Calu3 (cell line): Measurements from ENCODE around the gene FGFBP3. TPM values are rescaled to one million over a fixed set of nuclear protein-coding genes. Genes with fewer than 3 reads are reported as not detected.
"Not testable (repeated sequence)": the region's sequence is repeated elsewhere in the genome, so short reads cannot be mapped to it uniquely, and the experiment has no call there.

Experiments
- BruUV-seq: library from RNA; stranded (reverse); fragments of 400-500 nt; replicated peaks from 2 replicates; lab custom pipeline; 2021; lab: Mats Ljungman, UMichigan
- CTCF ChIA-PET: fragments of 300-600 bp; sonication (Branson Sonifier 250); formaldehyde crosslinking; loops from one replicate; lab custom pipeline; 2022; ENCODE audit warnings: antibody characterized with exemption; lab: Charles Lee
- DNase-seq: peaks from one replicate; pipeline ENCODE4 v3.0.0; 2022
- H3K27ac Mint-ChIP-seq: one replicate; pipeline ENCODE4 v1.8.0; 2022; ENCODE audit warnings: mixed read lengths; ENCODE audit not compliant: unreplicated experiment
- H3K27me3 Mint-ChIP-seq: one replicate; pipeline ENCODE4 v1.8.0; 2022; ENCODE audit warnings: mixed read lengths; ENCODE audit not compliant: unreplicated experiment
- H3K36me3 Mint-ChIP-seq: one replicate; pipeline ENCODE4 v1.8.0; 2022; ENCODE audit warnings: mild to moderate bottlenecking, moderate library complexity, mixed read lengths; ENCODE audit not compliant: insufficient read depth, unreplicated experiment
- H3K4me1 Mint-ChIP-seq: one replicate; pipeline ENCODE4 v1.8.0; 2022; ENCODE audit warnings: mild to moderate bottlenecking, low read depth, mixed read lengths; ENCODE audit not compliant: unreplicated experiment
- H3K4me3 Mint-ChIP-seq: one replicate; pipeline ENCODE4 v1.8.0; 2022; ENCODE audit warnings: mild to moderate bottlenecking, low read depth, moderate library complexity, mixed read lengths; ENCODE audit not compliant: unreplicated experiment
- H3K9me3 Mint-ChIP-seq: one replicate; pipeline ENCODE4 v1.8.0; 2022; ENCODE audit warnings: low read depth, mixed read lengths; ENCODE audit not compliant: unreplicated experiment
- CTCF ChIP-seq: fragments of 200-600 bp; IDR thresholded peaks from one replicate; pipeline ENCODE4 v1.8.0; 2022; ENCODE audit warnings: antibody characterized with exemption; ENCODE audit not compliant: unreplicated experiment
- intact Hi-C: fragments of 100-400 bp; cut with micrococcal nuclease; formaldehyde crosslinking; loops from one replicate; pipeline ENCODE4 v1.10.0; 2022; ENCODE audit not compliant: unreplicated experiment
- total RNA-seq: library from RNA; stranded (reverse); gene quantifications from 2 replicates; pipeline ENCODE4 v1.2.3, GENCODE V29; 2022

FGFBP3 gene
- total RNA-seq, 1 experiment from 2014 or later, result 2.1 TPM

- no peak overlapping the region for H3K27ac Mint-ChIP-seq
- H3K36me3 Mint-ChIP-seq, result peaks cover 5% of the 10 kb centered on the region
- no peaks in the 10 kb centered on the region for H3K9me3 Mint-ChIP-seq
- CTCF ChIA-PET, result no interaction called here
- BruUV-seq, result no TSS peak
- no peak for DNase-seq
- no peak for TF ChIP-seq CTCF
- H3K4me1 Mint-ChIP-seq, result peaks cover 13% of the 10 kb centered on the region
- no peak overlapping the region for H3K4me3 Mint-ChIP-seq
- no peaks in the 10 kb centered on the region for H3K27me3 Mint-ChIP-seq
- intact Hi-C loops, result no loop called here
Observed at GRCh38 chr10:91897421-91897820, 11.9 kb downstream of the FGFBP3 start.

GRCh38 chr10:91896212-91896756, 13.0 kb downstream of the FGFBP3 start:
- no peaks in the 10 kb centered on the region for H3K27me3 Mint-ChIP-seq
- H3K4me3 Mint-ChIP-seq, result no peak overlapping the region
- no peak overlapping the region for H3K27ac Mint-ChIP-seq
- no peak for TF ChIP-seq CTCF
- peaks cover 1% of the 10 kb centered on the region for H3K4me1 Mint-ChIP-seq
- no peak for DNase-seq
- CTCF ChIA-PET, result no interaction called here
- H3K36me3 Mint-ChIP-seq, result no peaks in the 10 kb centered on the region
- intact Hi-C loops, result no loop called here
- no TSS peak for BruUV-seq
- no peaks in the 10 kb centered on the region for H3K9me3 Mint-ChIP-seq

- H3K4me3 Mint-ChIP-seq, H3K9me3 Mint-ChIP-seq, H3K27ac Mint-ChIP-seq, intact Hi-C loops, CTCF ChIA-PET, H3K36me3 Mint-ChIP-seq, H3K27me3 Mint-ChIP-seq, BruUV-seq, H3K4me1 Mint-ChIP-seq, DNase-seq: not testable (repeated sequence)
Observed at GRCh38 chr10:91894261-91894685, 15.0 kb downstream of the FGFBP3 start.

- BruUV-seq, result no TSS peak
- DNase-seq, result no peak
- no peak for TF ChIP-seq CTCF
- Mint-ChIP-seq H3K27me3 (no peaks in the 10 kb centered on the region), H3K27ac (no peak overlapping the region), H3K4me1 (no peaks in the 10 kb centered on the region), H3K9me3 (no peaks in the 10 kb centered on the region), H3K36me3 (no peaks in the 10 kb centered on the region), H3K4me3 (no peak overlapping the region)
- CTCF ChIA-PET, result interaction anchor here (0.6 kb wide), 2 partner anchors 134 to 1699 kb away, joined by 3 to 6 read pairs; no protein-coding TSS in a partner anchor
- intact Hi-C loops, result no loop called here
Observed at GRCh38 chr10:91893051-91893450, 16.2 kb downstream of the FGFBP3 start.
